ENCODE measurements around the gene CLEC3B. TPM values are rescaled to one million over a fixed set of nuclear protein-coding genes. Genes with fewer than 3 reads are reported as not detected.

Gene CLEC3B
- polyA plus RNA-seq, 1 experiment = 22.3 TPM

DNA sequence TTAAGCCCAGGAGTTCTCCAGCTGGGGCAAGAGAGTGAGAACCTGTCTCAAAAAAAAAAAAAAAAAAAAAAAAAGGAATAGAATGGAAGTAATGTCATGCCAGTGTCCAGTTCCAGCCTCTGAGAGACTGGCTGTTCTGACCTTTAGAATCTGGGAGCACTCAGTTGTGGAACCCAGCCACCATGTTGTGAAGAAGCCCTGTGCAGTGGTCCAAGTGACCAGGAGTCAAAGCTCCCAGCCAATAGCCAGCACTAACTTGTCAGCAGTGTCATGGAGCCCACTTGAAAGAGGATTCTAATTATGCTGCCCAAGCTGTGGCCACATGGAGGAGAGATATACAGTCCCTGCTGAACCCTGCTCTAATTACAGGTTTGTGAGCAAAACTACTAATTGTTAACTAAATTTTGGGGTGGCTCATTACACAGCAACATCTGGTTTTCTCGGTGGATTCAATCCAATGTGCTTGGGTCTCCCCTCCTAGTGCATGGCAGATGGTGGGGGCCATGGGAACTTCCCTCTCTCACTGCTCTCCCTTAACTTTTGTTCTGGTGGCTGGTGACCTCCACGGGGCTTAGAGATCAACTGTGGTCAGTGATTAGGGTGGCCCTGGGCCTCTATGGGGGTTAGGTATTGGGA, 55.5 kb downstream of the CLEC3B start:
- ChIA-PET CTCF (interaction anchor here (0.7 to 1.0 kb wide), 3 partner anchors 10 to 429 kb away, joined by 3 read pairs; no protein-coding TSS in a partner anchor), POLR2A (no interaction called here)
- no peaks in the 10 kb centered on the region for H3K27me3 ChIP-seq (ENCODE audit: control insufficient read depth, insufficient read depth, low read length)
- H3K4me3 ChIP-seq (ENCODE audit: low read depth, low read length) = no peak overlapping the region
- H3K36me3 ChIP-seq (ENCODE audit: control insufficient read depth, insufficient read depth, low read length) = no peaks in the 10 kb centered on the region
- TF ChIP-seq, protein P1, sequence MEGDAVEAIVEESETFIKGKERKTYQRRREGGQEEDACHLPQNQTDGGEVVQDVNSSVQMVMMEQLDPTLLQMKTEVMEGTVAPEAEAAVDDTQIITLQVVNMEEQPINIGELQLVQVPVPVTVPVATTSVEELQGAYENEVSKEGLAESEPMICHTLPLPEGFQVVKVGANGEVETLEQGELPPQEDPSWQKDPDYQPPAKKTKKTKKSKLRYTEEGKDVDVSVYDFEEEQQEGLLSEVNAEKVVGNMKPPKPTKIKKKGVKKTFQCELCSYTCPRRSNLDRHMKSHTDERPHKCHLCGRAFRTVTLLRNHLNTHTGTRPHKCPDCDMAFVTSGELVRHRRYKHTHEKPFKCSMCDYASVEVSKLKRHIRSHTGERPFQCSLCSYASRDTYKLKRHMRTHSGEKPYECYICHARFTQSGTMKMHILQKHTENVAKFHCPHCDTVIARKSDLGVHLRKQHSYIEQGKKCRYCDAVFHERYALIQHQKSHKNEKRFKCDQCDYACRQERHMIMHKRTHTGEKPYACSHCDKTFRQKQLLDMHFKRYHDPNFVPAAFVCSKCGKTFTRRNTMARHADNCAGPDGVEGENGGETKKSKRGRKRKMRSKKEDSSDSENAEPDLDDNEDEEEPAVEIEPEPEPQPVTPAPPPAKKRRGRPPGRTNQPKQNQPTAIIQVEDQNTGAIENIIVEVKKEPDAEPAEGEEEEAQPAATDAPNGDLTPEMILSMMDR (IDR thresholded peaks at IDR 0.05; ENCODE audit: insufficient read depth, low read depth, low read length) = no peak
- no peak for DNase-seq (ENCODE audit: low read depth)

DNA sequence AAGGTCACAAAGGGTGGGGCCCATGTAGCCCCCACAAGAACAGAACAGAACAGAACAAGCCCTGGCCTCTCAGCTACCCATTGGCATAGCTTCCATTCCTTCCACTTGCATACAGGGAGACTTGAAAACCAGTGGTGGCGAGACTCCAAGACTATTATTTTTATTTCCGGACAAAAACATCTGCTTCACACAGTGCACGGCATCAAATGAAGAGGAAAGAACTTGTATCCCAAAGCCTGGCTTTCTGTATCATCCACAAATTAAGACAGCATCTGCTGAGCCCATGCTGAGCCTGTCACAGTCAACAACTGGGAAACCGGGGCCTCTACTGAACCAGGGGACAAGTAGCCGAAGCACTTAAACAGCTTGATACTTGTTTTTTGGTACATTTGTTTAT, 56.0 kb downstream of the CLEC3B start:
- no peak for DNase-seq (ENCODE audit: low read depth)
- CTCF ChIA-PET = interaction anchor here (0.7 to 1.0 kb wide), 2 partner anchors 128 to 429 kb away, joined by 3 read pairs; no protein-coding TSS in a partner anchor
- Histone ChIP-seq H3K4me3 (ENCODE audit: low read depth, low read length) (no peak overlapping the region), H3K27me3 (ENCODE audit: control insufficient read depth, insufficient read depth, low read length) (no peaks in the 10 kb centered on the region), H3K36me3 (ENCODE audit: control insufficient read depth, insufficient read depth, low read length) (no peaks in the 10 kb centered on the region)
- TF ChIP-seq, protein P1 (IDR thresholded peaks at IDR 0.05; ENCODE audit: insufficient read depth, low read depth, low read length) = no peak
- POLR2A ChIA-PET = no interaction called here

DNA sequence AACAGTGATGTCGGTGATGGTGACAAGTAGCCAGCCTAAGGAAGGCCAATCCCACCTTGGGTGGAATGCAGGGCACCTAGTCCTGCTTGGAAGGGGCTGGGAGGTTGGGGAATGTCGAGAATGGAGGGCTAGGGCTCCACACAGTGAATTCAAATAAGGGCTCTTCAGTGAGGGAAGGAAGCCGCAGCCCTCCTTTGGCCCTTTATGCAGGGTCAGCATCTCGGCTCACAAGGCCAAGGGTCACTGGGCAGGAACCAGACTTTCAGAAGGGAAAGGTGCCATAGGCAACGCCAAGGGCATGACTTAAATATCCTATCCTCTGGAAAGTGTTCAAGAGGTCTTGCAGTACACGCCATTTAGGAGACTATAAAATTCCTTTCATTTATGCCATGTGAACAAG, 56.9 kb downstream of the CLEC3B start:
- Histone ChIP-seq H3K27me3 (ENCODE audit: control insufficient read depth, insufficient read depth, low read length) (no peaks in the 10 kb centered on the region), H3K36me3 (ENCODE audit: control insufficient read depth, insufficient read depth, low read length) (no peaks in the 10 kb centered on the region), H3K4me3 (ENCODE audit: low read depth, low read length) (no peak overlapping the region)
- ChIA-PET CTCF (no interaction called here), POLR2A (no interaction called here)
- DNase-seq (ENCODE audit: low read depth) = no peak
- TF ChIP-seq, protein P1 (IDR thresholded peaks at IDR 0.05; ENCODE audit: insufficient read depth, low read depth, low read length) = no peak

DNA sequence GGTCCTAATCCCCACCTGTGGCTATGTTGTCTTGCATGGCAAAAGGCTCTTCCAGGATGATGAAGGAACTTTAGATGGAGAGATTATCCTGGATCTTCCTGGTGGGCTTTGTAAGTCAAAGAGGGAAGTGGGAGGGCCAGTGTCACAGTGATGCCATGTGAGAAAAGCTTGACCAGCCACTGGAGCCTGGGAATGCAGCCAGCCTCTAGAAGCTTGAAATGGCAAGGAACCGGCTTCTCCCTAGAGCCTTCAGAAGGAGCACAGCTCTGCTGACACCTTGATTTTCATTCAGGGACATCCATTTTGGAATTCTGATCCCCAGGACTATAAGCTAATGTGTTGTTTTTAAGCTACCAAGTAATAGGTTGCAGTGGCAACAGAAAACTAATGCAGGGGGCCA, 58.3 kb downstream of the CLEC3B start:
- H3K27me3 ChIP-seq (ENCODE audit: control insufficient read depth, insufficient read depth, low read length) = no peaks in the 10 kb centered on the region
- POLR2A ChIA-PET = interaction anchor here (0.7 kb wide), 1 partner anchor 109 kb away, joined by 3 read pairs; the partner anchor contains the start of gene ZDHHC3
- DNase-seq (ENCODE audit: low read depth) = no peak
- CTCF ChIA-PET = interaction anchor here (1.2 kb wide), 1 partner anchor 42 kb away, joined by 5 read pairs; no protein-coding TSS in a partner anchor
- TF ChIP-seq, protein P1 (IDR thresholded peaks at IDR 0.05; ENCODE audit: insufficient read depth, low read depth, low read length) = no peak
- H3K36me3 ChIP-seq (ENCODE audit: control insufficient read depth, insufficient read depth, low read length) = no peaks in the 10 kb centered on the region
- no peak overlapping the region for H3K4me3 ChIP-seq (ENCODE audit: low read depth, low read length)

DNA sequence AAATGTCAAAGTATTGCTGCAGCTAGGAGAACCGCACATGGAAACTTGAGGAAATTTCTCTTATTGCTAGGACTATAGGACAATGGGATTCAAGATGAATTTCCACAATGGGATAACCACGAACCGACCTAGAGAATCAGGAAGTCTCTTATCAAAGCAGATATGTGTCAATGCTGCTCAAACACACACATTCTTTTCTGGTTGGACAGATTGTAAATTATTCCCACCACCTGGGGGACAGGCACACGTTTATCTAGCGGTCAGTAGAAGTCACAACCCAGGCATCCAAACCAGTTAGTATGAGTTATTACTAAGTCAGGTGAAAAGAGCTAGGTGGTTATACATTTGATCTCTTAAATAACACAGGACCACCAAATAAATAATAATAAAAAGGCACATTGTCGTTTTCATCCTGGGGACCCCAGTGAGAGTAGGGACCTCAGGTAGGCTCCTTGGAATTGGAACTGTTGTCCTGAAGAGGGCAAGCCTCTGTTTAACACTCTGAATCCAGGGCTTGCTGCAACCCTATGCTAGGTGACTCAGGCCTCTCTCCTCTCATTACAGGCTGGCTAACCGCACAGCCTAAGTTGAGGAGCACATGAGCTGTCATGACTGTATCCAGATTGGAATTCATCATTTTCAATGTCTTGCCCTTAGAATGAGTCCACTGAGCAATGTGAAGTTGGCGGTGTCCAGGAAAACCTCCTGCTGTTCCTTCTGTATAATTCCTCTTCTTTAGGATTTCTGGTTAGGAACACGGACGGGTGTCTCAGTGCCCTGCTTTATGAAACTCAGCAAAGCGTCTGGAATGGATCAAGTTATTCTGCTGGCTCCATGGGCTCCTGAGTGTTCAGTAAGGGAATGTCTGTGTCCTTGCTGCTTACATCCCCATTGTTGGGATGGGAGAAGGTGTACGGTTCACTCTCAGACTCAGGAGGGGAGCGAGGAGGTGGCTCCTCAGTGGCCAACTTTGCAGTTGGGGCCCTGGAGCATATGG, 59.0 kb downstream of the CLEC3B start:
- POLR2A ChIA-PET = interaction anchor here (0.6 to 0.7 kb wide), 2 partner anchors 109 to 604 kb away, joined by 3 read pairs; partner anchors contain the start of genes SACM1L and ZDHHC3
- CTCF ChIA-PET = interaction anchor here (0.6 to 1.6 kb wide), 4 partner anchors 29 to 64 kb away, joined by 3 to 5 read pairs (median 4); no protein-coding TSS in a partner anchor
- Histone ChIP-seq H3K27me3 (ENCODE audit: control insufficient read depth, insufficient read depth, low read length) (no peaks in the 10 kb centered on the region), H3K36me3 (ENCODE audit: control insufficient read depth, insufficient read depth, low read length) (no peaks in the 10 kb centered on the region), H3K4me3 (ENCODE audit: low read depth, low read length) (no peak overlapping the region)
- TF ChIP-seq, protein P1 (IDR thresholded peaks at IDR 0.05; ENCODE audit: insufficient read depth, low read depth, low read length) = no peak; the same call in 1 of the 2 replicates
- DNase-seq (ENCODE audit: low read depth) = peak; percentile 73

Data from BJ (cell line).